Hair follicle dermal papilla cell (primary cell): ENCODE measurements around the gene ANKS3. TPM values are rescaled to one million over a fixed set of nuclear protein-coding genes. Genes with fewer than 3 reads are reported as not detected.

Experiments
- small RNA-seq: library from RNA; depleted of rRNA; stranded (forward); fragments of <200 nt; gene quantifications from one replicate; pipeline ENCODE3, GENCODE V24; 2012
- total RNA-seq: library from RNA; depleted of rRNA; stranded (reverse); fragments of >200 nt; gene quantifications from 2 replicates; pipeline ENCODE4 v1.2.3, GENCODE V29; 2012

ANKS3 gene, protein sequence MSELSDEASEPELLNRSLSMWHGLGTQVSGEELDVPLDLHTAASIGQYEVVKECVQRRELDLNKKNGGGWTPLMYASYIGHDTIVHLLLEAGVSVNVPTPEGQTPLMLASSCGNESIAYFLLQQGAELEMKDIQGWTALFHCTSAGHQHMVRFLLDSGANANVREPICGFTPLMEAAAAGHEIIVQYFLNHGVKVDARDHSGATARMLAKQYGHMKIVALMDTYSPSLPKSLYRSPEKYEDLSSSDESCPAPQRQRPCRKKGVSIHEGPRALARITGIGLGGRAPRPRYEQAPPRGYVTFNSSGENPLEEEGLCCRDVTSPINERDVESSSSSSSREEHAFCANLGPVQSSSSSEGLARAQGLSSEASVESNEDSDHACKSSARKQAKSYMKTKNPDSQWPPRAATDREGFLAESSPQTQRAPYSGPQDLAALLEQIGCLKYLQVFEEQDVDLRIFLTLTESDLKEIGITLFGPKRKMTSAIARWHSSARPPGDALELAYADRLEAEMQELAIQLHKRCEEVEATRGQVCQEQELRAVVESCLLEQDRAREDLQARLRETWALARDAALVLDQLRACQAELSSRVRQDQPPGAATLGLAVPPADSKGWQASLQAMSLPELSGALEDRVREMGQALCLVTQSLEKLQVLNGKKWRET
- total RNA-seq: 32.5 and 36.5 TPM in 2 replicates

DNA sequence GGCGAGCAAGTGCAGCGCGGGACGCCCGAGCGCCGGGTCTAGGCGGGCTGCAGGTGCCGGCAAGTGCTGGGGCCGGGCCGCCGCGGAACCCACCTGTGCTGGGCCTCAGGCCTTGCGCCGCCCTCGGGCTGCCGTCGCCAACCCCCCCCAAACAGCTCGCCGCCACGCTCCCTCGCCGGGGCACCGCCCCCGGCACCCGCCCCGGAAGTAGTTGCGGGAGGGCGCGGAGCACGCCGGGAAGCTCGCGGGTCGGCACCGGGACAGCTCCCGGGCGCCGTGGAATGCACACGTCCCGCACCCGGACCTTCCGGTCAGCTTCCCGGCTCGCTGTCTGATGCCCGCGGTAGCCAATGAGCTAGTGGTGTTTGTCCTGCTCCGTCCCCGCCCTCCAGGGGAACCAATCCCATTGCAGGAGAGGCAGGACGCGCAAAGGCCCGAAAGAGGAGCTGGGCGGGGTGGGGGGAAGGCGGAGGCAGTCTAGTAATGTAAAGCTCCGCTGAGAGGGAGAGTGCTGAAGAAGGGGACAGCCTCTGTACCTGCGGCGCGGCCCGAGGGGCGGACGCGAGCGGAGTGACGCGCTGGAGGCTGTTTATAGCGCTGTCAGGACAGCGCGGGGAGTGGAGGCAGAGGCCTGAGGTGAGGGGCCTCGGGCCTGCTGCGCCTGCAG is at the start of gene ANKS3, which contains the start of gene DNAAF8:
TSS of gene ANKS3 (minus strand) at position 209 of the 667 bp plus-strand sequence. CDS start 4,122 bp downstream, outside the sequence.
TSS of gene DNAAF8 (plus strand) at position 475 of the 667 bp plus-strand sequence. CDS start 1,978 bp downstream, outside the sequence.

DNA sequence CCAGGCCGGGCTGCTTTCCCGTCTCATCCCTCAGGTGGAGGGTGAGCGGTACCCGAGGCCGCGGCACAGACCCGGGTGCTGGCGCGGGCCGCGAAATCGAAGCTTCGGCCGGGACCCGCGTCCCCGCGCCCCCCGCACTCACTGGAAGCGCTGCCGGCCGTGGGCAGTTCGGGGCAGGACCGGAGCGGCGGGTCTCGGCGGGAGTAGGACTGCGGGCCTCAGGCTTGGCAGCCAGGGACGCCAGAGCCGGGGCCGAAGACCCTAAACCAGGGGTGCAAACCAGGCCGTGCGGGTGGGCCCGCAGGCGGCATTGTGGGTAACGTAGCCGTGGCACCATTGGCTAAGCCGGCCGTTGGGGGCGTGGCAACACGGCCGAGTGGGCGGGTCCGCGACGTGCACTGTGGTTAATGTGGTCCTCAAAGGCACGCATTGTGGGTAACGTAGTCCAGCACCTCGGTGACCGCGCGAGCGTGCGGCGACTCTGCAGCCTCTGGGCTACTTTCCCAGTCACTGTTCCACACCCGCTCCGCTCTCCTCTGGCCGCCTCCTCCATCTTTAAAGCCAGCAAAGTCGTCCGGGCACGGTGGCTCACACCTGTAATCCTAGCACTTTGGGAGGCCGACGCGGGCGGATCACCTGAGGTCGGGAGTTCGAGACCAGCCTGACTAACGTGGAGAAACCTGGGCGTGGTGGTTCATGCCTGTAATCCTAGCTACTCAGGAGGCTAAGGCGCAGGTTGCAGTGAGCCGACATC is 33.0 kb upstream of the ANKS3 start, which contains the start of gene ZNF500:
TSS of gene ZNF500 (minus strand) at position 288 of the 754 bp plus-strand sequence. CDS start 1,184 bp downstream, outside the sequence.

DNA sequence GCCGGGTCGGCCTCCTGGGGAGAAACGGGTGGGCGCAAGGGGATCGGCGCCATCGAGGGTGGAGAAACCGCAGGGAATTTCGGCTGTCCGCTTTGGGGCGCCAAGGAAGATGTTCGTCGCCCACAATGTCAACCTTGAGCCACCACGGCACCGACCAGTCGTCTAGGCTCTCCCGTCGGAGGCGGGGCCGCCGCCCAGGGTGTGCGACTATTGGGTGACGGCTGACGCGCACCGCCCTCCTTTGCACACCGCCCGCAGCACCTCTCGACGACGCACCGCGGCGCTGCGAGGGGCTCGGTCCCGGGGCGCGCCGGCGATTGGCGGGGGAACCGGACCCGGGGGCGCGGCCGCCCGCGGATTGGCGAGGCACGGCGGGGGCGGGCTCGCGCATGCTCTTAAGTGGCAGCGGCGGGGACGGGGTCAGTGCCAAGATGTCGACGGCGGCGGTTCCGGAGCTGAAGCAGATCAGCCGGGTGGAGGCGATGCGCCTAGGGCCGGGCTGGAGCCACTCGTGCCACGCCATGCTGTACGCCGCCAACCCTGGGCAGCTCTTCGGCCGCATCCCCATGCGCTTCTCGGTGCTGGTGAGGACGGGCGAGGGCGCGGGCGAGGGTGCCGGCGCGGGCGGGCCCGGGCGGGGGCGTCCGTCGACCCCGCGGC is 40.6 kb downstream of the ANKS3 start, which contains the start of gene NUDT16L1:
TSS of gene NUDT16L1 (plus strand) at position 267 of the 660 bp plus-strand sequence. CDS start at position 432, 165 bp downstream.

Small RNA genes lying within 50 kb of the gene (small RNA-seq; reads per million reads assigned to genes)
- gene MIR6769A: not detected
- gene RF00017: not detected

Other genes starting within 250 kb of the ANKS3 start
- gene CDIP1, start 195.5 kb downstream of the ANKS3 start, total RNA-seq: 17.8 and 18.5 TPM in 2 replicates
- gene C16orf96, start 177.9 kb downstream of the ANKS3 start, total RNA-seq: under 0.01 and 0.12 TPM in 2 replicates
- gene UBALD1, start 119.4 kb downstream of the ANKS3 start, total RNA-seq: 8.5 and 13.6 TPM in 2 replicates
- gene MGRN1, start 109.4 kb downstream of the ANKS3 start, total RNA-seq: 47.6 and 50.8 TPM in 2 replicates
- gene NUDT16L1, start 40.7 kb downstream of the ANKS3 start, total RNA-seq: 13.8 and 15.6 TPM in 2 replicates
- gene DNAAF8, start 266 bp upstream of the ANKS3 start, total RNA-seq: 1.6 and 3.3 TPM in 2 replicates
- gene ZNF500, start 32.9 kb upstream of the ANKS3 start, total RNA-seq: 16.4 and 16.8 TPM in 2 replicates
- not detected in 2 replicates for gene SEPTIN12, start 54.1 kb upstream of the ANKS3 start, total RNA-seq
- gene SMIM22, start 61.1 kb upstream of the ANKS3 start, total RNA-seq: not detected in 2 replicates
- 14.8 and 16.0 TPM in 2 replicates for gene ROGDI, start 68.4 kb upstream of the ANKS3 start, total RNA-seq
- gene GLYR1, start 113.0 kb upstream of the ANKS3 start, total RNA-seq: 43.4 and 55.3 TPM in 2 replicates
- gene UBN1, start 113.2 kb upstream of the ANKS3 start, total RNA-seq: 29.0 and 34.4 TPM in 2 replicates
- gene PPL, start 202.9 kb upstream of the ANKS3 start, total RNA-seq: 40.3 and 41.9 TPM in 2 replicates
- gene SEC14L5, start 224.1 kb upstream of the ANKS3 start, total RNA-seq: 0.12 and 0.32 TPM in 2 replicates